Neuronal stem cell (in vitro differentiated cells): ENCODE measurements around the gene C5orf63.

Source experiments
- DNase-seq: peaks from one replicate; pipeline ENCODE4 v3.0.0-alpha.2; 2013; ENCODE audit warnings: low spot score
- H2AFZ ChIP-seq: one replicate; pipeline ENCODE4 v1.6.1; 2013; ENCODE audit warnings: mild to moderate bottlenecking, low read length, inconsistent platforms
- H2AK5ac ChIP-seq: 2 replicates; pipeline ENCODE4 v1.6.1; 2013; ENCODE audit warnings: low read depth, mild to moderate bottlenecking, inconsistent platforms, low read length, moderate library complexity, mixed read lengths
- H2BK120ac ChIP-seq: 2 replicates; pipeline ENCODE4 v1.6.1; 2013; ENCODE audit warnings: low read depth, mild to moderate bottlenecking, inconsistent platforms, low read length, moderate library complexity, mixed read lengths
- H2BK12ac ChIP-seq: one replicate; pipeline ENCODE4 v1.6.1; 2013; ENCODE audit warnings: low read length, inconsistent platforms
- H2BK15ac ChIP-seq: 2 replicates; pipeline ENCODE4 v1.6.1; 2013; ENCODE audit warnings: mild to moderate bottlenecking, low read length, inconsistent platforms, mixed read lengths
- H2BK5ac ChIP-seq: one replicate; pipeline ENCODE4 v1.6.1; 2013; ENCODE audit warnings: inconsistent platforms, mild to moderate bottlenecking, low read length, moderate library complexity
- H3K14ac ChIP-seq: one replicate; pipeline ENCODE4 v1.6.1; 2013; ENCODE audit warnings: low read length, inconsistent platforms
- H3K18ac ChIP-seq: 2 replicates; pipeline ENCODE4 v1.6.1; 2013; ENCODE audit warnings: low read length, inconsistent platforms
- H3K23ac ChIP-seq: 2 replicates; pipeline ENCODE4 v1.6.1; 2013; ENCODE audit warnings: low read depth, mild to moderate bottlenecking, mixed read lengths, low read length, inconsistent platforms; ENCODE audit not compliant: poor library complexity
- H3K27ac ChIP-seq: replicated peaks from 3 replicates; pipeline ENCODE4 v1.5.1; 2013; ENCODE audit warnings: low read length, inconsistent platforms
- H3K27me3 ChIP-seq, 3 experiments: 2 replicates each; pipeline ENCODE4 v1.6.1; 2013; ENCODE audit warnings: low read length in 3 of 3, mild to moderate bottlenecking in 2 of 3, inconsistent platforms in 1 of 3, low read depth in 1 of 3, mixed read lengths in 1 of 3, moderate library complexity in 1 of 3; ENCODE audit not compliant: control insufficient read depth in 3 of 3, insufficient read depth in 3 of 3
- H3K36me3 ChIP-seq, 2 donors: replicated peaks in 1 of 2; 2 replicates each; pipeline ENCODE4 v1.6.1; 2013; ENCODE audit warnings: low read length in 2 of 2; ENCODE audit not compliant: control insufficient read depth in 2 of 2, insufficient read depth in 2 of 2
- H3K4ac ChIP-seq: 2 replicates; pipeline ENCODE4 v1.6.1; 2013; ENCODE audit warnings: inconsistent platforms, mild to moderate bottlenecking, low read length, moderate library complexity
- H3K4me1 ChIP-seq, 2 donors: 1 replicate in 1 of 2; 2 replicates in 1 of 2; pipeline ENCODE4 v1.6.1; 2013; ENCODE audit warnings: low read length in 2 of 2, low read depth in 1 of 2; ENCODE audit not compliant: control insufficient read depth in 2 of 2, insufficient read depth in 1 of 2
- H3K4me2 ChIP-seq: one replicate; pipeline ENCODE4 v1.6.1; 2013; ENCODE audit warnings: mild to moderate bottlenecking, low read length, inconsistent platforms; ENCODE audit not compliant: insufficient read depth, poor library complexity, severe bottlenecking
- H3K4me3 ChIP-seq, 2 donors: 2 replicates each; pipeline ENCODE4 v1.5.1; 2013; ENCODE audit warnings: low read length in 2 of 2, mild to moderate bottlenecking in 2 of 2, inconsistent platforms in 1 of 2, moderate library complexity in 1 of 2
- H3K79me1 ChIP-seq: one replicate; pipeline ENCODE4 v1.6.1; 2013; ENCODE audit warnings: low read depth, mild to moderate bottlenecking, inconsistent platforms, low read length, moderate library complexity
- H3K9ac ChIP-seq: one replicate; pipeline ENCODE4 v1.6.1; 2013; ENCODE audit warnings: mild to moderate bottlenecking, low read depth, low read length, inconsistent platforms; ENCODE audit not compliant: poor library complexity
- H3K9me3 ChIP-seq, 2 donors: replicated peaks in 1 of 2; 2 replicates each; pipeline versions ENCODE3 to v1.6.1; 2013; ENCODE audit warnings: low read length in 2 of 2, mild to moderate bottlenecking in 2 of 2, inconsistent platforms in 1 of 2, low read depth in 1 of 2, mixed read lengths in 1 of 2, moderate library complexity in 1 of 2; ENCODE audit not compliant: control insufficient read depth in 2 of 2, insufficient read depth in 1 of 2
- H4K8ac ChIP-seq: one replicate; pipeline ENCODE4 v1.6.1; 2013; ENCODE audit warnings: low read depth, mild to moderate bottlenecking, inconsistent platforms, low read length, moderate library complexity
- H4K91ac ChIP-seq: one replicate; pipeline ENCODE4 v1.6.1; 2013; ENCODE audit warnings: low read length, low read depth, mild to moderate bottlenecking, inconsistent platforms; ENCODE audit not compliant: poor library complexity
- WGBS, 2 donors: extraction: QIAGEN DNeasy Blood & Tissue Kit; methylation state at CpG; one replicate each; pipeline ENCODE4 v1.1.7; 2013; ENCODE audit warnings: missing lambda C conversion rate in 2 of 2, mixed read lengths in 1 of 2; ENCODE audit not compliant: insufficient read length in 2 of 2, insufficient replicate concordance in 1 of 2; ENCODE audit errors: extremely low coverage in 2 of 2; 5-methylcytosine and 5-hydroxymethylcytosine counted together

The C5orf63 gene

DNA sequence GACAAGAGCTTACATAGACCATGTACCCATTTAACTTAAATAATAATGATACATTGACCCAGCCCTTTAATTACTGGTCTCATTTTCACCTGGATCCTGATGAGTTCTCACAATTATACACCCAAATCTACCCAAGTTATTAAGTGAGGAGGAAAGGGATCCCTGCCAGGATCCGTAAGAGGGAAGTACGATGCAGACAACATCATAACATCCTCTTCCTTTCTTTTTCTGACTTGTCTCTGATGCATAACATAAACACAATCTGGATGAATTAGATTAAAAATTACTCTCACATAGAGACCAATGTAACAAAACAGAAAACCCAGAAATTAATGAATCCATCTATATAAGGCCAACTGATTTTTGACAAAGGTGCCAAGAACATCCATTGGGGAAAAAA lies 59.9 kb downstream of the C5orf63 start:
- no peak overlapping the region for H2AFZ ChIP-seq
- no CpG with 5 or more reads among the region's 2 CpGs for WGBS, 2 donors
- H2AK5ac ChIP-seq: no peak overlapping the region
- H2BK15ac ChIP-seq: no peak overlapping the region
- no peak overlapping the region for H3K27ac ChIP-seq
- no peak overlapping the region for H3K4me3 ChIP-seq
- H3K14ac ChIP-seq: no peak overlapping the region
- H3K4ac ChIP-seq: no peak overlapping the region
- no peaks in the 10 kb centered on the region for H3K79me1 ChIP-seq
- no peaks in the 10 kb centered on the region for H3K9me3 ChIP-seq
- H3K36me3 ChIP-seq: no peaks in the 10 kb centered on the region
- H4K8ac ChIP-seq: no peak overlapping the region
- H3K23ac ChIP-seq: no peak overlapping the region
- H3K4me1 ChIP-seq: no peaks in the 10 kb centered on the region
- DNase-seq: no peak
- H2BK5ac ChIP-seq: no peak overlapping the region
- H3K18ac ChIP-seq: no peak overlapping the region
- H4K91ac ChIP-seq: no peak overlapping the region
- H2BK120ac ChIP-seq: no peak overlapping the region
- no peak overlapping the region for H3K4me2 ChIP-seq
- H3K27me3 ChIP-seq: no peaks in the 10 kb centered on the region
- H3K9ac ChIP-seq: no peak overlapping the region
- H2BK12ac ChIP-seq: no peak overlapping the region

- no peak for DNase-seq
- Histone ChIP-seq H3K4me2 (no peak overlapping the region), H3K23ac (no peak overlapping the region)
These were observed 60.4 kb downstream of the C5orf63 start for GRCh38 chr5:127012916-127013315.

GRCh38 chr5:127011961-127012644 lies 61.2 kb downstream of the C5orf63 start:
- H3K36me3 ChIP-seq: no peaks in the 10 kb centered on the region
- no peak overlapping the region for H3K4me3 ChIP-seq
- H2BK12ac ChIP-seq: no peak overlapping the region
- no CpG with 5 or more reads among the region's 2 CpGs for WGBS, 2 donors
- no peak overlapping the region for H3K23ac ChIP-seq
- no peak overlapping the region for H2AK5ac ChIP-seq
- H2AFZ ChIP-seq: no peak overlapping the region
- no peak overlapping the region for H3K9ac ChIP-seq
- no peak overlapping the region for H4K91ac ChIP-seq
- H2BK120ac ChIP-seq: no peak overlapping the region
- no peak overlapping the region for H3K4ac ChIP-seq
- no peaks in the 10 kb centered on the region for H3K9me3 ChIP-seq
- no peak overlapping the region for H3K14ac ChIP-seq
- no peak for DNase-seq
- H2BK15ac ChIP-seq: no peak overlapping the region
- no peak overlapping the region for H3K27ac ChIP-seq
- H3K4me1 ChIP-seq: no peaks in the 10 kb centered on the region
- no peaks in the 10 kb centered on the region for H3K27me3 ChIP-seq
- no peak overlapping the region for H3K18ac ChIP-seq
- no peaks in the 10 kb centered on the region for H3K79me1 ChIP-seq
- no peak overlapping the region for H2BK5ac ChIP-seq
- H4K8ac ChIP-seq: no peak overlapping the region
- H3K4me2 ChIP-seq: no peak overlapping the region

More at GRCh38 chr5:127012916-127013315, 60.4 kb downstream of the C5orf63 start:
- Histone ChIP-seq H3K4me3 (no peak overlapping the region), H2AFZ (no peak overlapping the region), H2BK12ac (no peak overlapping the region), H2BK120ac (no peak overlapping the region), H3K4me1 (no peaks in the 10 kb centered on the region), H3K79me1 (no peaks in the 10 kb centered on the region), H3K27ac (no peak overlapping the region), H2BK15ac (no peak overlapping the region), H3K9me3 (no peaks in the 10 kb centered on the region), H3K36me3 (no peaks in the 10 kb centered on the region), H3K27me3 (no peaks in the 10 kb centered on the region), H2AK5ac (no peak overlapping the region), H3K4ac (no peak overlapping the region), H2BK5ac (no peak overlapping the region), H3K18ac (no peak overlapping the region), H3K14ac (no peak overlapping the region), H3K9ac (no peak overlapping the region), H4K91ac (no peak overlapping the region), H4K8ac (no peak overlapping the region)

- Histone ChIP-seq H3K4me1 (no peaks in the 10 kb centered on the region), H2BK120ac (no peak overlapping the region), H3K23ac (no peak overlapping the region), H3K9me3 (no peaks in the 10 kb centered on the region), H3K36me3 (no peaks in the 10 kb centered on the region), H3K14ac (no peak overlapping the region), H3K4ac (no peak overlapping the region), H3K9ac (no peak overlapping the region), H3K27ac (no peak overlapping the region), H2BK5ac (no peak overlapping the region), H3K4me3 (no peak overlapping the region), H3K27me3 (no peaks in the 10 kb centered on the region), H2BK12ac (no peak overlapping the region), H4K91ac (no peak overlapping the region), H3K4me2 (no peak overlapping the region), H2BK15ac (no peak overlapping the region), H2AK5ac (no peak overlapping the region), H3K79me1 (no peaks in the 10 kb centered on the region), H4K8ac (no peak overlapping the region), H3K18ac (no peak overlapping the region), H2AFZ (no peak overlapping the region)
- no CpG with 5 or more reads among the region's 4 CpGs for WGBS, 2 donors
- DNase-seq: no peak
These were observed 62.1 kb downstream of the C5orf63 start for GRCh38 chr5:127011153-127011552.
